PFSK-1 (cell line): Measurements from ENCODE around the gene DPH7.

Source experiments
- FOXP2 ChIP-seq: optimal IDR thresholded peaks from 2 replicates; pipeline ENCODE3; 2011; ENCODE audit warnings: borderline replicate concordance, control low read depth, inconsistent platforms; ENCODE audit not compliant: insufficient read depth; ENCODE audit errors: extremely low read length, extremely low read depth
- POLR2AphosphoS5 ChIP-seq: IDR thresholded peaks from 2 replicates; pipeline ENCODE4 v1.6.1; 2012; ENCODE audit warnings: low read depth, mild to moderate bottlenecking, control low read depth, low read length, moderate library complexity
- REST ChIP-seq, 2 experiments: IDR thresholded peaks; 2 replicates each; pipeline versions ENCODE4 v1.6.1 to v1.8.0; 2011 to 2012; ENCODE audit warnings: low read depth in 2 of 2, low read length in 2 of 2, control low read depth in 1 of 2, inconsistent platforms in 1 of 2, mild to moderate bottlenecking in 1 of 2, moderate library complexity in 1 of 2; ENCODE audit not compliant: insufficient read depth in 1 of 2
- SIN3A ChIP-seq: IDR thresholded peaks from 2 replicates; pipeline ENCODE4 v1.6.1; 2012; ENCODE audit warnings: mild to moderate bottlenecking, low read length, moderate library complexity, borderline replicate concordance; ENCODE audit not compliant: insufficient read depth
- TAF1 ChIP-seq: IDR thresholded peaks from 2 replicates; pipeline ENCODE4 v1.6.1; 2012; ENCODE audit warnings: low read length, control low read depth, borderline replicate concordance; ENCODE audit not compliant: insufficient read depth

DNA sequence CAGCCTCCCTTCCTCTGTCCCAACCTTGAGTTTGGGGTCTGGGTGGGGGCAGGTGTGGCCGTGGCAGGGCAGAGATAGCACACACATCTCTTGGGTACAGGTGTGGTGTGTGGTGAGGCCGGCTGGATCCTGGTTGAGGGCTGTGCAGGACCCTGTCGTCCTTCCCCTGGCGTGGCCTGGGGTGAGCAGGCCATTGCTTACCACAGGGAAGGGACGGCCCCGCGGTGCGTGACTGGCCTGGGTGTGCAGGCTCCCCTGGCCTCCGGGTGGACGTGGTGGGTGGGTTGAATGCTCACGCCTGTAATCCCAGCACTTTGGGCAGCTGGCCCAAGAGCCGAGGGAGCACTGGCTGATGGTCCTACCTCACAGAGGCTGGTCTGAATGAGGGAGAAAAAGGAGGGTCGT is 28.0 kb upstream of the DPH7 start:
- TF ChIP-seq TAF1 (no peak), REST (IDR thresholded peaks at IDR 0.05; ENCODE audit: insufficient read depth in 1 of 2, low read depth in 2 of 2, low read length in 2 of 2) (no peak), POLR2AphosphoS5 (no peak), FOXP2 (no peak), SIN3A (no peak)
